ENCODE measurements around the gene INSC. TPM values are rescaled to one million over a fixed set of nuclear protein-coding genes. Genes with fewer than 3 reads are reported as not detected.

Gene INSC
- total RNA-seq, 1 donor from 2014 or later, result not detected

- H3K9me3 Mint-ChIP-seq, result peaks cover 18% of the 10 kb centered on the region
- H3K27ac Mint-ChIP-seq, result peak overlapping the region; percentile 81
- intact Hi-C loops (cut with micrococcal nuclease), result loop anchor here (1.0 to 10.0 kb wide), 3 partner anchors 17 to 1794 kb away; no protein-coding TSS in a partner anchor
- peak; percentile 81 for DNase-seq
- peaks cover 36% of the 10 kb centered on the region for H3K4me1 Mint-ChIP-seq
- H3K36me3 Mint-ChIP-seq (ENCODE audit: low read depth), result no peaks in the 10 kb centered on the region
- peaks cover 35% of the 10 kb centered on the region for H3K27me3 Mint-ChIP-seq
- H3K4me3 Mint-ChIP-seq, result no peak overlapping the region
These were observed 3.7 kb downstream of the INSC start for GRCh38 chr11:15118431-15118830.

GRCh38 chr11:15119352-15119751, 4.6 kb downstream of the INSC start:
- H3K4me3 Mint-ChIP-seq, result no peak overlapping the region
- DNase-seq, result no peak
- peaks cover 18% of the 10 kb centered on the region for H3K9me3 Mint-ChIP-seq
- peak overlapping the region; percentile 81 for H3K27ac Mint-ChIP-seq
- H3K4me1 Mint-ChIP-seq, result peaks cover 29% of the 10 kb centered on the region
- H3K27me3 Mint-ChIP-seq, result peaks cover 28% of the 10 kb centered on the region
- no peaks in the 10 kb centered on the region for H3K36me3 Mint-ChIP-seq (ENCODE audit: low read depth)
- intact Hi-C loops (cut with micrococcal nuclease), result loop anchor here (5.0 to 10.0 kb wide), 2 partner anchors 38 to 1795 kb away; no protein-coding TSS in a partner anchor

GRCh38 chr11:15119826-15120225, 5.1 kb downstream of the INSC start:
- no peak overlapping the region for H3K4me3 Mint-ChIP-seq
- H3K27me3 Mint-ChIP-seq, result peaks cover 32% of the 10 kb centered on the region
- H3K27ac Mint-ChIP-seq, result peak overlapping the region; percentile 81
- intact Hi-C loops (cut with micrococcal nuclease), result loop anchor here (5.0 to 10.0 kb wide), 2 partner anchors 37 to 1795 kb away; no protein-coding TSS in a partner anchor
- H3K9me3 Mint-ChIP-seq, result peaks cover 18% of the 10 kb centered on the region
- DNase-seq, result no peak
- H3K36me3 Mint-ChIP-seq (ENCODE audit: low read depth), result no peaks in the 10 kb centered on the region
- H3K4me1 Mint-ChIP-seq, result peaks cover 29% of the 10 kb centered on the region

GRCh38 chr11:15123849-15124248, 9.1 kb downstream of the INSC start:
- no peak overlapping the region for H3K27ac Mint-ChIP-seq
- no peak for DNase-seq
- intact Hi-C loops (cut with micrococcal nuclease), result no loop called here
- H3K4me3 Mint-ChIP-seq, result no peak overlapping the region
- H3K4me1 Mint-ChIP-seq, result peaks cover 12% of the 10 kb centered on the region
- peaks cover 33% of the 10 kb centered on the region for H3K27me3 Mint-ChIP-seq
- peaks cover 9% of the 10 kb centered on the region for H3K9me3 Mint-ChIP-seq
- no peaks in the 10 kb centered on the region for H3K36me3 Mint-ChIP-seq (ENCODE audit: low read depth)

GRCh38 chr11:15124528-15124927, 9.8 kb downstream of the INSC start:
- Mint-ChIP-seq H3K9me3 (peaks cover 9% of the 10 kb centered on the region), H3K4me1 (peaks cover 7% of the 10 kb centered on the region), H3K27me3 (peaks cover 37% of the 10 kb centered on the region), H3K36me3 (ENCODE audit: low read depth) (no peaks in the 10 kb centered on the region), H3K27ac (no peak overlapping the region), H3K4me3 (no peak overlapping the region)
- intact Hi-C loops (cut with micrococcal nuclease), result no loop called here
- DNase-seq, result no peak

- H3K4me3 Mint-ChIP-seq, result no peak overlapping the region
- peaks cover 45% of the 10 kb centered on the region for H3K27me3 Mint-ChIP-seq
- intact Hi-C loops (cut with micrococcal nuclease), result no loop called here
- no peak for DNase-seq
- no peaks in the 10 kb centered on the region for H3K36me3 Mint-ChIP-seq (ENCODE audit: low read depth)
- H3K27ac Mint-ChIP-seq, result no peak overlapping the region
- H3K4me1 Mint-ChIP-seq, result no peaks in the 10 kb centered on the region
- peaks cover 5% of the 10 kb centered on the region for H3K9me3 Mint-ChIP-seq
These were observed 12.6 kb downstream of the INSC start for GRCh38 chr11:15127341-15127740.

- Mint-ChIP-seq H3K4me3 (no peak overlapping the region), H3K27ac (no peak overlapping the region), H3K9me3 (no peaks in the 10 kb centered on the region), H3K36me3 (ENCODE audit: low read depth) (no peaks in the 10 kb centered on the region), H3K4me1 (no peaks in the 10 kb centered on the region), H3K27me3 (peaks cover 45% of the 10 kb centered on the region)
- DNase-seq, result no peak
- intact Hi-C loops (cut with micrococcal nuclease), result no loop called here
These were observed 13.9 kb downstream of the INSC start for GRCh38 chr11:15128621-15129020.

GRCh38 chr11:15136166-15136565, 21.4 kb downstream of the INSC start:
- Mint-ChIP-seq H3K4me1 (peaks cover 2% of the 10 kb centered on the region), H3K27me3 (peaks cover 22% of the 10 kb centered on the region), H3K27ac (no peak overlapping the region), H3K36me3 (ENCODE audit: low read depth) (no peaks in the 10 kb centered on the region), H3K4me3 (no peak overlapping the region), H3K9me3 (no peaks in the 10 kb centered on the region)
- intact Hi-C loops (cut with micrococcal nuclease), result no loop called here
- no peak for DNase-seq

GRCh38 chr11:15139096-15139770, 24.5 kb downstream of the INSC start:
- Mint-ChIP-seq H3K9me3 (no peaks in the 10 kb centered on the region), H3K27ac (no peak overlapping the region), H3K4me3 (no peak overlapping the region), H3K27me3 (peaks cover 8% of the 10 kb centered on the region), H3K36me3 (ENCODE audit: low read depth) (no peaks in the 10 kb centered on the region), H3K4me1 (peaks cover 2% of the 10 kb centered on the region)
- DNase-seq, result no peak
- intact Hi-C loops (cut with micrococcal nuclease), result no loop called here

GRCh38 chr11:15139958-15140659, 25.4 kb downstream of the INSC start:
- H3K27ac Mint-ChIP-seq, result no peak overlapping the region
- H3K36me3 Mint-ChIP-seq (ENCODE audit: low read depth), result no peaks in the 10 kb centered on the region
- H3K9me3 Mint-ChIP-seq, result no peaks in the 10 kb centered on the region
- intact Hi-C loops (cut with micrococcal nuclease), result no loop called here
- H3K27me3 Mint-ChIP-seq, result peaks cover 5% of the 10 kb centered on the region
- H3K4me1 Mint-ChIP-seq, result peaks cover 2% of the 10 kb centered on the region
- no peak overlapping the region for H3K4me3 Mint-ChIP-seq
- no peak for DNase-seq

- H3K9me3 Mint-ChIP-seq, result no peaks in the 10 kb centered on the region
- H3K4me1 Mint-ChIP-seq, result peaks cover 2% of the 10 kb centered on the region
- DNase-seq, result no peak
- intact Hi-C loops (cut with micrococcal nuclease), result no loop called here
- H3K27me3 Mint-ChIP-seq, result peaks cover 9% of the 10 kb centered on the region
- no peaks in the 10 kb centered on the region for H3K36me3 Mint-ChIP-seq (ENCODE audit: low read depth)
- H3K27ac Mint-ChIP-seq, result no peak overlapping the region
- H3K4me3 Mint-ChIP-seq, result no peak overlapping the region
These were observed 26.7 kb downstream of the INSC start for GRCh38 chr11:15141381-15141780.

GRCh38 chr11:15142838-15143237, 28.1 kb downstream of the INSC start:
- H3K9me3 Mint-ChIP-seq, result no peaks in the 10 kb centered on the region
- H3K4me3 Mint-ChIP-seq, result no peak overlapping the region
- peaks cover under 1% of the 10 kb centered on the region for H3K4me1 Mint-ChIP-seq
- no peak for DNase-seq
- intact Hi-C loops (cut with micrococcal nuclease), result no loop called here
- no peak overlapping the region for H3K27ac Mint-ChIP-seq
- H3K36me3 Mint-ChIP-seq (ENCODE audit: low read depth), result no peaks in the 10 kb centered on the region
- H3K27me3 Mint-ChIP-seq, result peaks cover 18% of the 10 kb centered on the region

- Mint-ChIP-seq H3K36me3 (ENCODE audit: low read depth) (no peaks in the 10 kb centered on the region), H3K4me3 (no peak overlapping the region)
These were observed 29.1 kb downstream of the INSC start for GRCh38 chr11:15143855-15144254.

GRCh38 chr11:15144347-15144746, 29.6 kb downstream of the INSC start:
- Mint-ChIP-seq H3K4me1 (no peaks in the 10 kb centered on the region), H3K4me3 (no peak overlapping the region), H3K27me3 (peaks cover 18% of the 10 kb centered on the region), H3K27ac (no peak overlapping the region), H3K36me3 (ENCODE audit: low read depth) (no peaks in the 10 kb centered on the region), H3K9me3 (no peaks in the 10 kb centered on the region)
- no peak for DNase-seq
- intact Hi-C loops (cut with micrococcal nuclease), result no loop called here

More at GRCh38 chr11:15143855-15144254, 29.1 kb downstream of the INSC start:
- peaks cover 18% of the 10 kb centered on the region for H3K27me3 Mint-ChIP-seq
- H3K27ac Mint-ChIP-seq, result no peak overlapping the region
- intact Hi-C loops (cut with micrococcal nuclease), result no loop called here
- no peaks in the 10 kb centered on the region for H3K4me1 Mint-ChIP-seq
- no peak for DNase-seq
- no peaks in the 10 kb centered on the region for H3K9me3 Mint-ChIP-seq
